IMR-90 (cell line): ENCODE data around the gene TENM3.

ENCODE experiments used
- BHLHE40 ChIP-seq: fragments of 150-350 bp; IDR thresholded peaks from 2 replicates; pipeline ENCODE4 v1.6.1; 2016; ENCODE audit warnings: mild to moderate bottlenecking, low read depth, low read length
- CEBPB ChIP-seq: IDR thresholded peaks from 2 replicates; pipeline ENCODE4 v1.6.1; 2012; ENCODE audit warnings: low read depth, low read length, improper control_type of control experiment
- CHD1 ChIP-seq: IDR thresholded peaks from 2 replicates; pipeline ENCODE4 v1.6.1; 2012; ENCODE audit warnings: low read depth, low read length, improper control_type of control experiment
- CTCF ChIP-seq: conservative IDR thresholded peaks from 2 replicates; pipeline ENCODE4 v1.5.1; 2012; ENCODE audit warnings: mild to moderate bottlenecking, low read depth, low read length, improper control_type of control experiment
- FOS ChIP-seq: fragments of 150-350 bp; IDR thresholded peaks from 2 replicates; pipeline ENCODE4 v1.6.1; 2016; ENCODE audit warnings: low read depth, low read length
- MAFK ChIP-seq: IDR thresholded peaks from 2 replicates; pipeline ENCODE4 v1.6.1; 2012; ENCODE audit warnings: low read depth, low read length, improper control_type of control experiment
- MAZ ChIP-seq: IDR thresholded peaks from 2 replicates; pipeline ENCODE4 v1.6.1; 2012; ENCODE audit warnings: low read depth, mild to moderate bottlenecking, low read length, improper control_type of control experiment, moderate library complexity, borderline replicate concordance
- MXI1 ChIP-seq: IDR thresholded peaks from 2 replicates; pipeline ENCODE4 v1.6.1; 2012; ENCODE audit warnings: low read depth, mild to moderate bottlenecking, low read length, moderate library complexity, borderline replicate concordance
- NFE2L2 ChIP-seq: fragments of 150-350 bp; IDR thresholded peaks from 2 replicates; pipeline ENCODE4 v1.6.1; 2016; ENCODE audit warnings: low read depth, mild to moderate bottlenecking, low read length
- POLR2A ChIP-seq: IDR thresholded peaks from 2 replicates; pipeline ENCODE4 v1.6.1; 2012; ENCODE audit warnings: mild to moderate bottlenecking, low read depth, low read length
- RAD21 ChIP-seq: IDR thresholded peaks from 2 replicates; pipeline ENCODE4 v1.6.1; 2012; ENCODE audit warnings: low read length, improper control_type of control experiment
- RFX5 ChIP-seq: IDR thresholded peaks from 2 replicates; pipeline ENCODE4 v1.8.0; 2012; ENCODE audit warnings: low read depth, mild to moderate bottlenecking, low read length, moderate library complexity
- SMC3 ChIP-seq: fragments of 150-350 bp; IDR thresholded peaks from 2 replicates; pipeline ENCODE4 v1.6.1; 2016; ENCODE audit warnings: low read depth, mild to moderate bottlenecking, antibody characterized with exemption, low read length, moderate library complexity
- USF2 ChIP-seq: fragments of 150-350 bp; IDR thresholded peaks from 2 replicates; pipeline ENCODE4 v1.6.1; 2017; ENCODE audit warnings: mild to moderate bottlenecking, antibody characterized with exemption, low read length, low read depth

GRCh38 chr4:182653596-182653995 lies 410.4 kb downstream of the TENM3 start:
- TF ChIP-seq BHLHE40 (no peak), CTCF (no peak), MXI1 (no peak), POLR2A (no peak), SMC3 (no peak), MAZ (no peak), NFE2L2 (no peak), MAFK (no peak), CEBPB (no peak), RFX5 (no peak), RAD21 (no peak), USF2 (no peak), CHD1 (no peak), FOS (no peak)
